ENCODE data around the gene SPEM2.

The SPEM2 gene

DNA sequence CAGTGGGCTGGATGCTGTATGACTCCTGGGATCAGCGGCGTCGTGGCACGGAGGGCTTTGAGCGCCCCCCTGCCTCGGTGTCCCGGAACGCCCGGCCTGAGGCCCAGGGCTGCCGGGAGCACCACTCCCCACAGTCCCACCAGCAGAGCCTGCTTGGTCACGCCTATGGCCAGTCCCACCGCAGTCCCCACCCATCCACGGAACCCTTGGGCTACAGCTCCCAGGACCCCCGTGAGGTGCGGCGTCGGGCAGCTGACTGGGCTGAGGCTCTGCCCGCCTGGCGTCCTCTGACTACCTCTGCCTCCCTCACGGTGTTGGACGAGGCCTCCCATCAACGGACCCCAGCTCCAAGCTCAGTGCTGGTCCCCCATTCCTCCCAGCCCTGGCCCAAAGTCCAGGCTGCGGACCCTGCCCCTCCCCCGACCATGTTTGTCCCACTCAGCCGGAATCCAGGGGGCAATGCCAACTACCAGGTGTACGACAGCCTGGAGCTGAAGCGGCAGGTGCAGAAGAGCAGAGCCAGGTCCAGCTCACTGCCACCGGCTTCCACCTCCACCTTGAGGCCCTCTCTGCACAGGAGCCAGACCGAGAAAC lies 1.6 kb downstream of the SPEM2 start:
- DNase-seq (ENCODE audit: low spot score in 2 of 2) (no peak), ATAC-seq (no peak)
- Mint-ChIP-seq H3K4me3 (no peak overlapping the region), H3K9me3 (no peaks in the 10 kb centered on the region), H3K27ac (no peak overlapping the region), H3K36me3 (no peaks in the 10 kb centered on the region), H3K4me1 (no peaks in the 10 kb centered on the region)

DNA sequence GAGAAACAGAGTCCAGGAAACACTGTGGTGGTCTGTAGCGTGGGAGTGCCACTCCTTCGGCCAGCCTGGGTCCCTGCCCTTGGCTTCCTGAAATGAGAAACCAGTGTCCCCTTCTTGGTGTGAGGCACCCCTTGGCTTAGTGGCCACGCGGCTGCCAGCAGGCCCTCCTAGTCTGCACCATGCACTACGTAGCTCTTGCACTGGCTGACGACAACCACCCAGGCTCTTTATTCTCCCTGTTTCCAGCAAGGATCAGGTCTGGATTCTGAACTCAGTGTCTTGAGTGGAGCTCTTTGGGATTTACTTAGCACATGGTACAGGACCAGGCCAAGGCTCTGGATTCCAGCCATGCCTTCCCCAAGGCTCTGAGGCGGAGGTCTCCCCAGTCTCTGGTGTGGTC lies 2.1 kb downstream of the SPEM2 start:
- H3K36me3 Mint-ChIP-seq = no peaks in the 10 kb centered on the region
- DNase-seq (ENCODE audit: low spot score in 2 of 2) (no peak), ATAC-seq (no peak)
- no peak overlapping the region for H3K27ac Mint-ChIP-seq
- no peak overlapping the region for H3K4me3 Mint-ChIP-seq
- H3K4me1 Mint-ChIP-seq = no peaks in the 10 kb centered on the region
- H3K9me3 Mint-ChIP-seq = no peaks in the 10 kb centered on the region

DNA sequence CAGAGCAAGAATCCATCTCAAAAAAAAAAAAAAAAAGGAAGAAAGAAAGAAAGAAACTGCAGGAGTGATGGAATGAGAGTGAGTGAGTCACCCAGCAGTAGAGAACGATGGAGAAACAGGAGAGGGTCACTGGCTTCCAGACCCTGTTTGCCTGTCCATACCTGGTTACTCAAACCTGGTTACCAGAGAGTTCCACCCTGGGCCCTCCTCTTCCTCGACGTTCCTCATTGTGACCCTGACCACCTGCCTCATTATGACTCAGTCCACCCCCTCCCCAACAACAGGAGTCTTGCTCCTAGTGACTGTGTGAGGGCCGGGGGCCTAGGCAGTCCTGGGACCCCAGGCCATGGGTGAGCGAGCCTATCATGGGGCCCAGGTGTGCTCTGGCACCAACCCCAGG lies 3.1 kb downstream of the SPEM2 start, which contains the start of gene SPEM3:
TSS of gene SPEM3 (plus strand) at position 301 of the 400 bp plus-strand sequence. CDS start at position 347, 46 bp downstream.
- ATAC-seq (no peak), DNase-seq (ENCODE audit: low spot score in 2 of 2) (no peak)
- Mint-ChIP-seq H3K9me3 (no peaks in the 10 kb centered on the region), H3K4me3 (no peak within 1 kb of the TSS), H3K27ac (no peak within 1 kb of the TSS), H3K4me1 (no peaks in the 10 kb centered on the region), H3K36me3 (no peaks in the 10 kb centered on the region)

DNA sequence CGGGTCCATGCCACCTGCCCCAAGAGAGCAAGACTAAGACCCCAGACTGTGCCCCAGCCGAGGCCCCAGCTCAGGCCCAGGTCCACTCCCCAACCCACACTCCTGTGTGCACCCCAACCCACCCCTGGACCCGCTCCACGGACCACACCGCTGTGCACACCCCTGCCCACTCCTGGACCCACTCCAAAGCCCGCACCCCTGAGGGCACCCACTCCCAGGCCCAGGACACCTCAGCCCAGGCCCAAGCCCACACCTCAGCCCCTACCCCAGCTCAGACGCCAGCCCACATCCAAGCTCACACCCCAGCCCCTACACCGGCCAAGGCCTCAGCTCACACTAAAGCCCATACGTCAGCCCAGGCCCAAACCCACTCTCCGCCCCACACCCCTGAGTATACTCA lies 4.3 kb downstream of the SPEM2 start:
- DNase-seq (ENCODE audit: low spot score in 2 of 2) (no peak), ATAC-seq (no peak)
- no peak overlapping the region for H3K4me3 Mint-ChIP-seq
- H3K36me3 Mint-ChIP-seq = no peaks in the 10 kb centered on the region
- no peaks in the 10 kb centered on the region for H3K9me3 Mint-ChIP-seq
- H3K27ac Mint-ChIP-seq = no peak overlapping the region
- H3K4me1 Mint-ChIP-seq = no peaks in the 10 kb centered on the region

DNA sequence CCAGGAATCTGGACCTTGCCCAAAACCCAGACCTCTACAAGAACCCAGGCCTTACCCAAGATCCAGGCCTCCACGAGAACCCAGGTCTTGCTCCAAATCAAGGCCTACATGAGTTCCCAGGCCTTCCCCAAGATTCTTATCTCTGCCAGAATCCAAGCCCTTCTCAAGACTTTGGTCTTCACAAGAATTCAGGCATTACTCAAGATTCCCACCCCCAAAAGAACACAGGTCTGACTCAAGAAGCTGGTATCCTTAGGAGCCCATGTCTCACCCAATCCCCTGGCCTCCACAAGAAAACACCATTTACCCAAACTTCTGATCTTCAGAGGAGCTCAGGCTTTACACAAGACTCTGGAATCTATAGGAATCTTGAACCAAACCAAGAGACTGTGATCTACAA lies 5.8 kb downstream of the SPEM2 start:
- DNase-seq (ENCODE audit: low spot score in 2 of 2) (no peak), ATAC-seq (no peak)
- Mint-ChIP-seq H3K9me3 (no peaks in the 10 kb centered on the region), H3K4me3 (no peak overlapping the region), H3K4me1 (peaks cover 4% of the 10 kb centered on the region), H3K27ac (no peak overlapping the region), H3K36me3 (peaks cover 11% of the 10 kb centered on the region)

DNA sequence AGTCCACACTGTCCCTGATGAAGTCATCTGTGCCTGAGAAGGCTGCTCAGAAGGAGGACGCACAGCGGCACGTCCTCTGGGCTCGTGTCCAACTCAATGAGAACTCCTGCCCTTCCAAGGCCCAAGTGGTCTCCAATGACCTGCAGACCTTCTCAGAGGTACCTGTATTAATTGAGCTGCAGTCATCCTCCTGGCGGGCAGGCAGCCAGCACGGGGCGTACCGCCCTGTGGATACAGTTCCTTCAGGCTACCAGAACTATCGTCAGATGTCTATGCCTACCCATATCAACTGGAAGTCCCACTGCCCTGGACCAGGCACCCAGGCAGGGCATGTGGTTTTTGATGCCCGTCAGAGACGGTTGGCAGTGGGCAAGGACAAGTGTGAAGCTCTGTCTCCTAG lies 6.9 kb downstream of the SPEM2 start:
- Mint-ChIP-seq H3K27ac (no peak overlapping the region), H3K9me3 (no peaks in the 10 kb centered on the region), H3K4me3 (no peak overlapping the region), H3K4me1 (peaks cover 12% of the 10 kb centered on the region), H3K36me3 (peaks cover 20% of the 10 kb centered on the region)
- no peak for DNase-seq (ENCODE audit: low spot score in 2 of 2)
- ATAC-seq = no peak

DNA sequence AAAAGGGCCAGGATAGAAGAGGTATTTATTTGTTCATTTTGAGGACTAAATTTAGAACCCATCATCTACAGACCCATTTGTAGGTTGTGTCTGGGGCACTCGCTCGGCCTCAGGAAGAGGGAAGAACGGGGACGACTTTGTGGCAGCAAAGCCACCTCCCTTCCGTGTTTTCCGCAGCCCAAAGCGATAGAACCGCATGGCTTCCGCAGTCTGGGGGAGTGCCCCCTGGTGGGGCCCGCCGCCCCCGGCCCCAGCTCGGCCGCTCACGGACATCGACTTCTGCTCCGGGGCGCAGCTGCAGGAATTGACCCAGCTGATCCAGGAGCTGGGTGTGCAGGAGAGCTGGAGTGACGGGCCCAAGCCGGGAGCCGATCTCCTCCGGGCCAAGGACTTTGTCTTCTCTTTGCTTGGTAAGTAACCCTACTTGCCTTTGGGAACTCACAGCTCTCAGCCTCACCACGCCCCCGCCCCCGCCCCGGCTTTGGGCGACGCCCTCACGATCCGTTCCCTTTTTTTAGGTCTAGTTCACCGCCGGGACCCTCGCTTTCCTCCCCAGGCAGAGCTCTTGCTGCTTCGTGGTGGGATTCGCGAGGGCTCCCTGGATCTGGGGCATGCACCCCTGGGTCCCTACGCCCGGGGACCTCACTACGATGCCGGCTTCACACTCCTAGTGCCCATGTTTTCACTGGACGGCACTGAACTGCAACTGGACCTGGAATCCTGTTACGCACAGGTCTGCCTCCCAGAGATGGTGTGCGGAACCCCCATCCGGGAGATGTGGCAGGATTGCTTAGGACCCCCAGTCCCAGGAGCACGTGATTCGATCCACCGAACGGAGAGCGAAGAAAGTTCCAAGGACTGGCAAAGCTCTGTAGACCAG lies 10.5 kb downstream of the SPEM2 start:
- DNase-seq (ENCODE audit: low spot score in 2 of 2) (peak; percentile 56 to 86), ATAC-seq (peak; percentile 32)
- Mint-ChIP-seq H3K4me3 (peak overlapping the region; percentile 90), H3K4me1 (peaks cover 41% of the 10 kb centered on the region), H3K27ac (peak overlapping the region; percentile 92), H3K36me3 (peaks cover 42% of the 10 kb centered on the region), H3K9me3 (no peaks in the 10 kb centered on the region)

DNA sequence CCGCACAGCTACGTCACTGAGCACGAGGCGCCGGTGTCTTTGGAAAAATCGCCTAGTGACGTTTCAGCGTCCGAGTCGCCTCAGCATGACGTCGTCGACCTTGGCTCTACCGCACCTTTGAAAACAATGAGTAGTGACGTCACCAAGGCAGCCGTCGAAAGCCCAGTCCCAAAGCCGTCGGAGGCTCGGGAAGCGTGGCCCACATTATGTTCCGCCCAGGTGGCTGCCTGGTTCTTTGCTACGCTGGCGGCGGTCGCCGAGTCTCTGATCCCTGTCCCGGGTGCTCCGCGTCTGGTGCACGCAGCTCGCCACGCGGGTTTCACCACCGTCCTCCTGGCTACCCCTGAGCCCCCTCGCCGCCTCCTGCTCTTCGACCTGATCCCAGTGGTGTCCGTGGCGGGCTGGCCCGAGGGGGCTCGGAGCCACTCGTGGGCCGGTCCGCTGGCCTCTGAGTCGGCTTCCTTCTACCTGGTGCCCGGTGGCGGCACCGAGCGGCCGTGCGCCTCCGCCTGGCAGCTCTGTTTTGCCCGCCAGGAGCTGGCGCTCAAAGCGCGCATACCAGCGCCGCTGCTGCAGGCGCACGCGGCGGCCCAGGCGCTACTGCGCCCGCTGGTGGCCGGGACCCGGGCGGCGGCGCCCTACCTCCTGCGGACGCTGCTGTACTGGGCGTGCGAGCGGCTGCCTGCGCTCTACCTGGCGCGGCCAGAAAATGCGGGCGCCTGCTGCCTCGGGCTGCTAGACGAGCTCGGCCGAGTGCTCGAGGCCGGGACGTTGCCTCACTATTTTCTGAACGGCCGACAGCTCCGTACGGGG lies 11.3 kb downstream of the SPEM2 start:
- Mint-ChIP-seq H3K9me3 (no peaks in the 10 kb centered on the region), H3K36me3 (peaks cover 42% of the 10 kb centered on the region), H3K27ac (peak overlapping the region; percentile 92), H3K4me3 (peak overlapping the region; percentile 90), H3K4me1 (peaks cover 43% of the 10 kb centered on the region)
- ATAC-seq (peak; percentile 83), DNase-seq (ENCODE audit: low spot score in 2 of 2) (peak; percentile 78 to 85)

DNA sequence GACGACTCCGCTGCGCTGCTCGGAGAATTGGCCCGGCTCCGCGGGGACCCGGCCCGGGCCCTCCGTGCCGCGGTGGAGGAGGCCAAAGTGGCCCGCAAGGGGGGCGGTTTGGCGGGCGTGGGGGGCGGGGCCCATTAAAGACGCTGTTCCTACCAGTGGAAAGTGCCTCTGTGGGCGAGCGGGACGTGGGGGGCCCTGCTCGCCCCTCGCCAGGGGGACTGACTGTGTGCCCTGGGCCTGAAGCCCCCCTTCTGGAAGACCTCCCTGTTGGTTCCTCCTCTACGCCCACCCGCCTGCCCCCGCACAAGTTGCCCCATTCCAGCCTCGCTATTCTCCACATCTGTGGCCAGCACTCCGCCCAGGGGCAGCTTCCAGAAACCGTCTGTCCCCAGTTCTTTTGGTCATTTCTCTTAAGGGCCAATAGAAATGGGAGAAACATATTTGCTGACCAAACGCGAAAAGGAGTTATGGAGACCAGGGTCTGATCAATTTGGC lies 12.0 kb downstream of the SPEM2 start:
- no peaks in the 10 kb centered on the region for H3K9me3 Mint-ChIP-seq
- H3K4me1 Mint-ChIP-seq = peaks cover 43% of the 10 kb centered on the region
- H3K4me3 Mint-ChIP-seq = peak overlapping the region; percentile 90
- ATAC-seq = no peak
- DNase-seq (ENCODE audit: low spot score in 2 of 2) = no peak
- H3K36me3 Mint-ChIP-seq = peaks cover 42% of the 10 kb centered on the region
- H3K27ac Mint-ChIP-seq = no peak overlapping the region

DNA sequence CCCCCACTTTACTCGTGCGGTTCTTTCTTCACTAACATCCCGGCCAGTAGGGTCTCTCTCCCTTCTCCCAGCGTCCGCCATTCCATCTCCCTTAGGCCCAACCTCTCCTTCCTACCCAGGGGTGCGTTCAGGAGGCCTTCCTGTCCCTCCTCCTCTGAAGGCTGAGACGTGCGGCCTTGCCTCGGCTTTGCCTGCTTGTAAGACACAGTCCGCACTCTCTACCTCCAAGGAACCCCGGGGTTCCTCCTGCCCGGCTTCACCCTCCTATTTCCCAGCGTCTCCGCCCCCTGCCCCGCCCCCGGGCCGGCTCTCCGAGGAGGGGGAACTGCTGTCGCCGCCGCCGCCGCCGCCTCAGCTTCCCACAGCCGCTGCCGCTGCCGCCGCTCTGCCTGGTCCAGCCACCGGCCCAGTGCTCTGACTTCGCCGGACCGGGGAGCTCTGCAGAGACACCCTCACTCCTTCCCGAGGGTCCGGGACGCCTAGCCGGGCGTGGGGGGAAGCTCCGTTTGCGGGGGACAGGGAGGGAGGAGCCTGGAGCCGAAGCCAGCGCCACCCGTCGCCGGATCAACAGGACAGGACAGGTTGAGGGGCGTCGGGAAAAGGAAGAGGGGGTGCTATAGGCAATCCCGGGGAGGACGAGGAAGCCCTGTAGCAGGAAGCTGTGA lies 12.7 kb downstream of the SPEM2 start:
- no peak for ATAC-seq
- Mint-ChIP-seq H3K4me3 (peak overlapping the region; percentile 90), H3K9me3 (no peaks in the 10 kb centered on the region), H3K36me3 (peaks cover 42% of the 10 kb centered on the region), H3K4me1 (peaks cover 43% of the 10 kb centered on the region), H3K27ac (peak overlapping the region; percentile 79)
- DNase-seq (ENCODE audit: low spot score in 2 of 2) = peak; percentile 22 to 60

DNA sequence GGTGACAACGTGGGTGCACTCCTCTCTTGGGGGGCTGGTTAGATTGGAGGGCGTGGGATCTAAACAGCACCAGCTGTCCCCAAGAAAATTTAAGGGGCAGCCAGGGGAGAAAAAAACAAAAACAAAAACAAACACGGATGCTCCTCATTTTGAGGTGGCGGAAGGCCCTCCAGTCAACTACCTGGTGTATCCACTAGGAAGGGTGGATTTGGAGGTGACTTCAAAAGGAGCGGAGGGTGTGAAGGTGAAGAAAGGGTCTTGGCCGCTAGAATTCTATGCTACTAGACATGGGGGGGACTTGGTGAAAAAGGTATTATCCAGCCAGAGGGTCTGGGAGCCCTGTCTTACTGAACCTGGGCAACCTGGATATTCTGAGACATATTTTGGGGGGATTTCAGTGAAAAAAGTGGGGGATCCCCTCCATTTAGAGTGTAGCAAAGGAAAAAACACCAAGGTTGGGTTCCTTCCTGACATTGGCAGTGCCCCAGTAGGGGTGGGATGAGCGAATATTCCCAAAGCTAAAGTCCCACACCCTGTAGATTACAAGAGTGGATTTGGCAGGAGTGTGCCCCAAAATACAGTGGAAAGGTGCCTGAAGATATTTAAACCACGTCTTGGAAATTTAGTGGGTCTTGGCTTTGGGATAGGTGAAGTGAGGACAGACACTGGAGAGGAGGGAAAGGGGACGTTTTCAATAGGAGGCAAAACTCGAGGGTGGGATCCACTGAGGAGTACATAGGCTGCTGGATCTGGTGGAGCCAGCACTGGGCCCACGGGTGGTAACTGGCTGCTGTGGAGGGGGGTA lies 13.4 kb downstream of the SPEM2 start:
- DNase-seq (ENCODE audit: low spot score in 2 of 2) (no peak), ATAC-seq (no peak)
- Mint-ChIP-seq H3K4me3 (peak overlapping the region; percentile 90), H3K36me3 (peaks cover 42% of the 10 kb centered on the region), H3K4me1 (peaks cover 43% of the 10 kb centered on the region), H3K9me3 (no peaks in the 10 kb centered on the region), H3K27ac (peak overlapping the region; percentile 79)

DNA sequence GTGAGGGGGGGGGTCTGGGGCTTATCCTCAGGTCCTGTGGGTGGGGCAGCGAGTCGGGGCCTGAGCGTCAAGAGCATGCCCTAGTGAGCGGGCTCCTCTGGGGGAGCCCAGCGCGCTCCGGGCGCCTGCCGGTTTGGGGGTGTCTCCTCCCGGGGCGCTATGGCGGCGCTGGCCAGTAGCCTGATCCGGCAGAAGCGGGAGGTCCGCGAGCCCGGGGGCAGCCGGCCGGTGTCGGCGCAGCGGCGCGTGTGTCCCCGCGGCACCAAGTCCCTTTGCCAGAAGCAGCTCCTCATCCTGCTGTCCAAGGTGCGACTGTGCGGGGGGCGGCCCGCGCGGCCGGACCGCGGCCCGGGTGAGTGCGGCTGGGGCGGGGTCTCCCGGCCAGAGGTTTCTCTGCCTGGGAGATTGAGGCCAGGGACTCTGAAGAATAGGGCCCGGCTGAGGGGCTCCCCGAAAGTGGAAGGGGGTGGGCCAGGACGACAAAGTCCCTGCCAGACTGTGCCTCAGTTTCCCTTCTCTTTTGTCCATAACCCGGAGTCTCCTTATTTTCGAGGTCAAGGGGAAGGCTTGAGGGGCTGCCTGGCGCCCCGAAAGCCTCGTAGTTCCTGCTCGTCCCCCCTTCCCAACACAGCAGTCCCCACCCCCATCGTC lies 14.2 kb downstream of the SPEM2 start, which contains the start of gene FGF11:
TSS of gene FGF11 (plus strand) at position 51 of the 651 bp plus-strand sequence. CDS start at position 160, 109 bp downstream.
- Mint-ChIP-seq H3K9me3 (no peaks in the 10 kb centered on the region), H3K36me3 (peaks cover 42% of the 10 kb centered on the region), H3K4me3 (peak within 1 kb of the TSS; percentile 90), H3K27ac (peak within 1 kb of the TSS; percentile 84), H3K4me1 (peaks cover 43% of the 10 kb centered on the region)
- DNase-seq (ENCODE audit: low spot score in 2 of 2) (no peak), ATAC-seq (no peak)

DNA sequence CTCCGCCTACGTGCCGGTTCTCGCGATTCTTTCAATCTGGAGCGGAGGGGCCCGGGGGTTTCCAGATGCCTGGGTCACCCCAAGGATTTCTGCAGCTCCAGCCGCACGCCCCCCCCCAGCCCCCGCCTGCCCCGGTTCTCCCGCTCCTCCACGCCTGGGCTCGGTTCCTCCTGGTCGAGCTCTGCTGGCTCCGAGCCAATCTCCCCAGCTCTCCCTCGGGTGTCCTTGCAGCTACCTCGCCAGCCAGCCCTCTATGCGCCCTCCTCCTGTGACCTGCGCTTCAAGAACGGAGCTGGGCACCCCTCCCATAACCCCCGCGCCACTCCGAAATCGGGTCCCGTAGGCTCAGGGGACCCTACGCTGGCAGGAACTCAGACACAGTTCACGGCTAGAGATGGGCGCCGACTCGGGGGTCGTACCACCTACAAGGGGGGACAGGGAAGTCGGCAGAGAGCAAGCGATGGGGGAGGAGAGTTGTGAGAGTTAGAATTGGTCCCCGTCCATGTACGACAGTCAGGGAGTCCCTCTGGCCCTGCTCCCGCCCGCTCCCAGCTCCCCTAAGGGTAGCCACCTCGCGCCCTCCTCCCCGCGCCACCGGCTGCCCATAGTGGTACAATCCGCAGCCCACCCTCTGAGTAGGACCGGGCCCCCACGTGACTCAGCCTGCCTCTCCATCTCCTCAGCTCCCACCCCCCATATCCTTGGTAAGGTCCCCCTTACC lies 14.9 kb downstream of the SPEM2 start:
- Mint-ChIP-seq H3K9me3 (no peaks in the 10 kb centered on the region), H3K36me3 (peaks cover 38% of the 10 kb centered on the region), H3K4me3 (peak overlapping the region; percentile 90), H3K27ac (peak overlapping the region; percentile 84), H3K4me1 (peaks cover 47% of the 10 kb centered on the region)
- ATAC-seq (no peak), DNase-seq (ENCODE audit: low spot score in 2 of 2) (peak; percentile 18 to 65)

Measured in stimulated activated effector memory CD8-positive, alpha-beta T cell treated with anti-CD3 and anti-CD28 coated beads, Interleukin-12 subunit alpha, Interleukin-12 subunit beta, amount 100 ng/mL, for 72 hours (primary cell).